Stimulated activated CD8-positive, alpha-beta memory T cell treated with anti-CD3 and anti-CD28 coated beads, Interleukin-7, amount 100 ng/mL, for 1 hour (primary cell): ENCODE results near the gene TEX2.
"Not testable (repeated sequence)": the region's sequence is repeated elsewhere in the genome, so short reads cannot be mapped to it uniquely, and the experiment has no call there.

Experiments
- DNase-seq, 2 donors: peaks; one replicate each; pipeline ENCODE4 v3.0.0-alpha.2; 2020; ENCODE audit warnings: low read depth in 2 of 2

Gene TEX2

GRCh38 chr17:64145751-64146417 is 117.2 kb downstream of the TEX2 start:
- peak; percentile 86 to 87 for DNase-seq

DNA sequence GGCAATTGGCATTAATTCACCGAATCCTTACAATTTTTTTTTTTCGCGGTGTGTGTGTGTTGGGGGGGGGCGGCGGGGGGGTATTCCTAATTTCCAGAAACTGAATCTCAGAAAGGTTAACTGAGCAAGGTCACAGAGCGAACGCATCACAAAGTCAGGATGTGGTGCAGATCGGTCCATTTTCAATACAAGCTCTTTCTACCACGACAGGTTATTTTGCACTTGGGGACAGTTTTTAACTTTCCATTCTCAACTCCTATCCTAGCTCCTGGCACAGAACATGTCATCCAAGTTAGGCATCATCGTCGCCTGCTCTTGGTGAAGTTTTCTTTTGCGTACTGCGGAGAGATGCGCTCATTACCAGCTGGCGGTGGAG is 117.7 kb downstream of the TEX2 start:
- no peak for DNase-seq

- no peak for DNase-seq
Measured at GRCh38 chr17:64139542-64139941, 123.5 kb downstream of the TEX2 start.

- no peak for DNase-seq
Measured at GRCh38 chr17:64138441-64138840, 124.6 kb downstream of the TEX2 start.

DNA sequence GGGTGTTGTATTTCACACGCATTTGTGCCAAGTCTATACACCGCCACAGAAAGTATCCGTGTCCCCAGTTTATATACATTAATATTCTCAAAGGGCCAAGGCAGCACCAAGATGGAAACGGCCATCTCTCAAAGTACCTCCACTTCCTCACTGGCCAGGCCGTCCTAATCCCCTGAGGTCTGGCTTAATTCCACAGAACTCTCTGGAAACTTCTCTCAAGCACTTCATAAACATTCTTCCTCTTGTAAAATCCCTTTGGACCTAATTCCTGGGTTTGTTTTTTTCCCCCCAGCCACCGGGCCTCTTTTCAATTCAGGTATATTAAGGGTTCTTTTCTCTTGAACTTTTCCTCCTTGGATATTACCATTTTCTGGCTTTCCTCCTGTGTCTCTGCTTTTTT is 128.1 kb downstream of the TEX2 start:
- DNase-seq: no peak

DNA sequence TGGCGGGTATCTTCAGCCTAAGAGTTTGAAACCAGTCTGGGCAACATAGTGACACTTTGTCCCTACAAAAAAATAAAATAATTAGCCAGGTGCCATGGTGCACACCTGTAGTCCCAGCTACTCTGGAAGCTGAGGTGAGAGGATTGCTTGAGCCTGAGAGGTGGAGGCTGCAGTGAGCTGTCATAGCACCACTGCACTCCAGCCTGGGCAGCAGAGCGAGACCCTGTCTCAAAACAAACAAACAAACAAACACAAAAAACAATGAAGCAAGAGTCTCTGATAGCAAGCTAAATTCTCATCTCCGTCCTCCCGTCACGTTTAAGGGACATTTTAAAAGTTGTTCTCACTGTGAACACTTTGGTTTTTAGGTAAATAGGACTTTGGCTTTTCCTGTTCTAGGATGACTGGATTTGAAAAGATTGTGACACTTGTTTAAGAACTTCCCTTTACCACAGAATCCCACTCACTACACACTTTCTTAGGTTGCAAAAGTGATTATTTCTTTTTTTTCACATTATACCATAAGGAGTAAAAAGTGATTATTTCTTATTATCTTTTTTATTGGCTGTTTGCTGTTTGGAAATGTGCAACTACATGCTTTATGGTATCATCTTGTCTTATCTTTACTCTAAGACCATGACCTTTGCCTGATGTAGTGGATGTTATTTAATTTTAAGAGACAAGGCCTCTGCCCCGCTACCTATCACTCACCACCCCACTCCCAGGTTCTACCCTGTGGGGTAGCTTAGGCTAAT is 128.7 kb downstream of the TEX2 start:
- no peak for DNase-seq

DNA sequence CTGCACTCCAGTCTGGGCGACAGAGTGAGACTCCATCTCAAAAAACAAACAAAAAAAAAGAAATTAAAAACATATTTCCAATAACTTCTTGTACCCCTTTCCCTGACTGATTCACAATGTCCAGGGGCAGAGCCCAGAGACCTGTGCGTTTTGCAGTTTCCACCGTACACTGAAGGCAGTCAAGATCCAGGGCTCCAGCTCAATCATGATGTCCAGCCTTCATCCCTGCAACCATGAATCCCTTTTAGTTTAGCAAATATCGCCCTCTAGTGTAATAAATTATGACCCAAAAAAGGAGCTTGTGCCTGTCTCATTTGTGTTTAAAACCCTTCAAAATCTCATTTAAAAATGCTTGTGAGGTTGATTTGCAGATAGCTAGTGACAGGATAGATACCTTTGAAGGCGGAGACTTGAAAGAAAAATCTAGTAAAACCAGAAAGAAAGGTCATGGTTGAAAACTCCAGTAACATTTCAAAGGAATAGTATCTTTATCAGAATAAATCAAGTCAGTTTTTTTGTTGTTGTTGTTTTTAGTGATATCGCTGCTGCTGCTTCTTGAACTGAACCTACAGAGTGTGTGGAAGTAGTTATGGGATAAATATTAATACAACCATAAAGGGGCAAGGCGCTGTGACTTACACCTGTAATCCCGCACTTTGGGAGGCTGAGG is 129.4 kb downstream of the TEX2 start:
- DNase-seq: no peak

GRCh38 chr17:64131606-64132270 is 131.3 kb downstream of the TEX2 start:
- DNase-seq: no peak

- DNase-seq: no peak
Measured at GRCh38 chr17:64130559-64131001, 132.5 kb downstream of the TEX2 start.

DNA sequence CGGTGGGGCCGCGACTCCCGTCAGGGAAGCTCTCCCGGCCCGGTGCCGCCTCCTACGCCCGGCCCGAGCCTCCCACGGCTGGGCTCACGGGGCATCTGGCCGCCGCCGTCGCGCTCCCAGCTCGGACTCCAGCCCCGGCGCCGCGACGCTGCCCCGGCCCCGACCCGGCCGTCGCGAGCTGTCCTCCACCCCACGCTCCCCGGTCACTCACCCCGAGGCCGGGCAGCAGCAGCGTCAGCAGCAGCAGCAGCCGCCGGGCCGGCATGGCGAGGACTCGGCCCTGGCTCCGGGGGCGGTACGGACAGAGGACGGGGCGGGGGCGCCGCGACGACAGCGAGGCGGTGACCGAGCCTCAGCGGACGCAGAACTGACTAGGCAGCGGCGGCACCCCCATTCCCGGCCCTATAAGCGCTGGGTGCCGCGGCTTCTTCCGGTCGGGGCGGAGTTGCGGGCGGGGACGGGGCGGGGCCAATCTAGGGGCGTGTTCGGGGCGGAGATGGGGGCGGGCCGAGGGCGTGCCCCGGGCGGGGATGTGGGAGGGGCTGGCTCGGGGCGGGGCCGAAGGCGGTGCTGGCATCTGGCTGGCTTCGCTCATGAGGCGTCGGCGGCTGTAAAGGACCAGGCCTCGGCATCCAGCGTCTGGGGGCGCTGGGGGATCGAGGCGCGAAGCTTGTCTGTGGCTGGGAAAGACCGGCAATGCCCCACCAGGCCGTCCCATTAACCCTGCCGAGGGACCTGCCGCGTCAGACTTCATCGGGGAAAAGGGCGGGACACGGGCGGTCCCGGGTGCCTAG is 133.1 kb downstream of the TEX2 start, which contains the start of gene ERN1:
Gene ERN1, minus strand, starts transcription at position 380 of the 794 bp plus-strand sequence. Its CDS starts 115 bp downstream, at position 265.
- DNase-seq: peak; percentile 83 to 86

DNA sequence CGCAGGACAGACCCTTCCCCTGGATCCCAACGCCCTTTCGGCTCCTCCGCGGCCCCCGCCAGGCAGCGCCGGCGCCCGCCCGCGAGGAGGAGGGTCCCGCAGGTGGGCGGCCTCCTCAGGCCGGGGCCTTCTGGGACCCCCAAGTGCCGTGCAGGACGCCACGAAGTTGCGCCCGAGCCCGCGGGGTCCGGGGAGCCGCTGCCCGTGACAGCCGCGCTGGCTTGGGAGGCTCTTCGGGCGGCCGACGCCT is 133.6 kb downstream of the TEX2 start:
- no peak for DNase-seq

DNA sequence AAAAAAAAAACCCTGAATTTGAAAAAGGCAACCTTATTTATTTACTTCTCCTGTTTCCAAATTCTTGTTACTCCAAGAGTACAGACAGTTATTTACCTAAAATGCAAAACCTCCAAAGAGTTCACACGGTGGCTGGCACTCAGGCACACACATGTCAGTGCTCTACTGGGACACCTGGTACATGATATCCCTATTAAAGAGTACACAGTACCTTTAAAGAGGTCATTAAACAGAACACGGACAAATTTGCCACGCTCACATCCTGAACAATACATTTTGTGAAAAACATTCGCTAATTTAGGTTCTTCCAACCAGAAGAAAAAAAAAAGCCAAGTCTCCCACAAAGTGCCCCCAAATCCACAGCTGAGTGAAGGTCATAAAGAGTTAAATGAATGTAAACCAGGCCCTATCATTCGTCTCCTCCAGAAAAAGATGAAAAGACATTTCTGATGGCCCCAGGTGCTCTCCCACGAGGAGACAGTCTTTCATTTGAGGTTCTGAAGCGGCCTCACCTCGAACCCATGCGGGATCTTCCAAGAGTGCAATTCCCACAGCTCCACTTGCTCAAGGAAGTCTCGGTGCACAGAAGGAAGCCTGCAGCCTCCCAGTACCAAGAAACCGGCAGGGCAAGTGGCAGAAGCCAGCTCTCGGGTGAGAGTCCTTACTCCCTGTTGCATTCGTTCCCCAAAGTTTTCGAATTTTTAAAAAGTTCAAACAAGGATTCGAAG is 134.1 kb downstream of the TEX2 start:
- no peak for DNase-seq

DNA sequence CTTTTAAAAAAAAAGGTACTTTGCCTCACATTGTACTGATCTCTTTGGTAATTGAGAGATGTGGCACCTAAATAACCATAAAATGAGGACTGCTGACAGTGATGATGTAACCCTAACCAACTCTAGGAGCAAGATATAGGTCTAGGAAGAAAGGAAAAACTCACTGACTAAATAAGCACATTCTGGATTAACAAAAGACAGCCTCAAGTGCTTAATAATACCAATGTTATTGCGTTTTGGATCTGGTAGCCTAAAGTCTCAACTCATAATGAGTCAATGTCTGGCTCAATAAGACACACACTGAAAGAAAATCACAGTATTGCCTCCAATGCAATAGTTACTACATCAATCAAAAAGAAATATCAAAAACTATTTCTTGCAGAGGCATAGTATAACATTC is 136.1 kb downstream of the TEX2 start:
- DNase-seq: no peak

GRCh38 chr17:64125937-64126336 is 137.1 kb downstream of the TEX2 start:
- no peak for DNase-seq

DNA sequence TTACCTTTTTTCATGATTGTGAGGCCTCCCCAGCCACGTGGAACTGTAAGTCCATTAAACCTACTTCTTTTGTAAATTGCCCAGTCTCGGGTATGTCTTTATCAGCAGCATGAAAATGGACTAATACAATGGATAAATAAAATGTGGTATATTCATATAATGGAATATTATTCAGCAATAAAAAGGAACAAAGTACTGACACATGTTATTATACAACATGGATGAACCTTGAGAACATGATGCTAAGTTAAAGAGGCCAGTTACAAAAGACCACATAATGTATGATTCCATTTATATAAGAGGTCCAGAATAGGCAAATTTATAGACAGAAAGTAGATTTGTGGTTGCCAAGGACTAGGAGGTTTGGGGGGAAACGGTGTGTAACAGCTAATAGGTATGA is 138.5 kb downstream of the TEX2 start:
- DNase-seq: no peak

GRCh38 chr17:64123114-64123513 is 139.9 kb downstream of the TEX2 start:
- no peak for DNase-seq

DNA sequence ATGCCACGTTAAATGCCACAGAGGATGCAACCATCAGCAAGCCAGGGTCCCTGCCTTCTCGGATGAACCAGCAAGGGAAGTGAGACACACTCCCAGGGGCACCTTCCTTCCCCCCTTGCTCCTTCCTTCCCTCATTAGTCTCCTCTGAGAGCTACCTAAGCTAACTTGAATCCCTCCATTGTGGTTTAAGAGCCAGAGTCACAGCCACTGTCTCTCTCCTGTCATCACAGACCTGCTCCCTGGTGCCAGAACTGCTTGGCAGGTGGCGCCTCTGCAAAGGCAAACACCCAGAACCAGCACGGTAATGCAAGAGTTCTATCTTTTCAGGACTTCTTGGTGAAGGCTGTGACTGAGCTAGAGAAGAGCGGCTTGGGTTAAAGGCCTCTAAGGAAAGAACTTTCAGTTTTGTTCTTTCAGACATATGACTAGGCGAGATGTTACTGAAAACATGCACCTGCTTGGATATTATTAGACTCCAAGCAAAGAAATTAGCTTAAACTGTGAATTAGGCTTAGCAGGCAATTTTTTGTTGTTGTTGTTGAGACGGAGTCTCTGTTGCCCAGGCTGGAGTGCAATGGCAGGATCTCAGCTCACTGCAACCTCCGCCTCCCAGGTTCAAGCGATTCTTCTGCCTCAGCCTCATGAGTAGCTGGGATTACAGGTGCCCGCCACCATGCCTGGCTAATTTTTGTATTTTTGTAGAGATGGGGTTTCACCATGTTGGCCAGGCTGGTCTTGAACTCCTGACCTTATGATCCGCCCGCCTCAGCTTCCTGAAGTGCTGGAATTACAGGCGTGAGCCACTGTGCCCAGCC is 141.9 kb downstream of the TEX2 start:
- DNase-seq: not testable (repeated sequence)

DNA sequence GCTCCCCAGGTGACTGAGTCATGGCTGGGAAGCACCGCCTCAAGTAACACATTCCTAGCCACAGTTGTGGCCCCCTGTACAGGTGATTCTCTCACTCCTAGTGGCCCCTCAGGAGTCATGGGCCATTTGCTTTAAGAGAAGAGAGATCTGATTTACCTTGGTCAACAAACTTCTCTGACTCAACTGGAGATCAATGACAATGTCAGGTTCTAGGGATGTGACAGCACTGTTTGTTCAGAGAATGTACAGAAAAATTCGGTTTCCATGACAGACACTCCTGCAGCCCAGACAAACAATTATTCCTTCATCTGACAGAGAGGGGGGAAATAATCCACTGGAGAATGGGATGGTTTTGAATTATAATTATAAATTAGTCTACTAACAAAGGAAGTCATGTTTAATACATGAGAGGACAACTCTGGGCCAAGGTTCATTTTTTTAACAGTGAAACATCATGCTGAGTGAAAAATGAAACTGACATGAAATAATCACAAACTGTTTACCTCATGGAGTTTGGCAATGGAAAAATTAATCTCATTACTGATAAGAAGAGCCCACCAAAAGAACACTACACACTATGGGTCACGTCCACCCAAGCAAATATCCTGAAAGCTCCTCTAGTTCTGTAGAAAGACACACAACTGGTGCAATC is 142.8 kb downstream of the TEX2 start:
- DNase-seq: no peak
